Peyer's patch (tissue), 4 donors: Measurements from ENCODE around the gene ZC3H12D.

Source experiments
- CTCF ChIP-seq, 6 experiments: fragments of 450-650 bp in 4 of 6; fragments of 200-600 bp in 2 of 6; sonication (generic) in 1 of 6; IDR thresholded peaks; one replicate each; pipeline ENCODE4 v1.5.1; 2017 to 2019; ENCODE audit warnings: antibody characterized with exemption in 6 of 6, mild to moderate bottlenecking in 3 of 6, moderate library complexity in 1 of 6
- POLR2A ChIP-seq, 2 donors: fragments of 450-650 bp; IDR thresholded peaks; one replicate each; pipeline ENCODE4 v1.5.1; 2017; ENCODE audit warnings: antibody characterized with exemption in 2 of 2, mild to moderate bottlenecking in 2 of 2, moderate library complexity in 2 of 2

- TF ChIP-seq POLR2A (IDR thresholded peaks at IDR 0.05) = no peak
- no peak for TF ChIP-seq CTCF (IDR thresholded peaks at IDR 0.05)
Observed at GRCh38 chr6:149471801-149472200, 13.0 kb downstream of the ZC3H12D start.
